ENCODE measurements around the gene MOB3C.

Gene MOB3C

DNA sequence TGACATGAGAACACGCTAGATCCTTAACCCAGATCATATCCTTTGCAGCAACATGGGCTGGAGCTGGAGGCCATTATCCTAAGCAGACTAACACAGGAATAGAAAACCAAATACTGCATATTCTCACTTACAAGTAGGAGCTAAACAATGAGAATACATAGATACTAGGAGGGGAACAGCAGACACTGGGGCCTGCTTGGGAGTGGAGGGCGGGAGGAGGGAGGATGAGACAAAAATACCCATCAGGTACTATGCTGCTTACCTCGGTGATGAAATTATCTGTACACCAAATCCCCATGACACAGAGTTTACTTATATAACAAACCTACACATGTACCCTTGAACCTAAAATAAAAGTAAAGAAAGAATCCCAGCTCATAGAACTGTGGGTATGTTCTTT, 1.2 kb upstream of the MOB3C start:
- no peak for DNase-seq (ENCODE audit: low spot score)
- TF ChIP-seq, protein P1, sequence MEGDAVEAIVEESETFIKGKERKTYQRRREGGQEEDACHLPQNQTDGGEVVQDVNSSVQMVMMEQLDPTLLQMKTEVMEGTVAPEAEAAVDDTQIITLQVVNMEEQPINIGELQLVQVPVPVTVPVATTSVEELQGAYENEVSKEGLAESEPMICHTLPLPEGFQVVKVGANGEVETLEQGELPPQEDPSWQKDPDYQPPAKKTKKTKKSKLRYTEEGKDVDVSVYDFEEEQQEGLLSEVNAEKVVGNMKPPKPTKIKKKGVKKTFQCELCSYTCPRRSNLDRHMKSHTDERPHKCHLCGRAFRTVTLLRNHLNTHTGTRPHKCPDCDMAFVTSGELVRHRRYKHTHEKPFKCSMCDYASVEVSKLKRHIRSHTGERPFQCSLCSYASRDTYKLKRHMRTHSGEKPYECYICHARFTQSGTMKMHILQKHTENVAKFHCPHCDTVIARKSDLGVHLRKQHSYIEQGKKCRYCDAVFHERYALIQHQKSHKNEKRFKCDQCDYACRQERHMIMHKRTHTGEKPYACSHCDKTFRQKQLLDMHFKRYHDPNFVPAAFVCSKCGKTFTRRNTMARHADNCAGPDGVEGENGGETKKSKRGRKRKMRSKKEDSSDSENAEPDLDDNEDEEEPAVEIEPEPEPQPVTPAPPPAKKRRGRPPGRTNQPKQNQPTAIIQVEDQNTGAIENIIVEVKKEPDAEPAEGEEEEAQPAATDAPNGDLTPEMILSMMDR (IDR thresholded peaks at IDR 0.05; ENCODE audit: extremely low read depth, missing control alignments) = no peak

- TF ChIP-seq, protein P1 (IDR thresholded peaks at IDR 0.05; ENCODE audit: extremely low read depth, missing control alignments) = no peak
- no peak for DNase-seq (ENCODE audit: low spot score)
Measured at GRCh38 chr1:46617108-46617800, 643 bp upstream of the MOB3C start.

GRCh38 chr1:46615735-46616134, 876 bp downstream of the MOB3C start:
- no peak for DNase-seq (ENCODE audit: low spot score)
- TF ChIP-seq, protein P1 (IDR thresholded peaks at IDR 0.05; ENCODE audit: extremely low read depth, missing control alignments) = no peak

DNA sequence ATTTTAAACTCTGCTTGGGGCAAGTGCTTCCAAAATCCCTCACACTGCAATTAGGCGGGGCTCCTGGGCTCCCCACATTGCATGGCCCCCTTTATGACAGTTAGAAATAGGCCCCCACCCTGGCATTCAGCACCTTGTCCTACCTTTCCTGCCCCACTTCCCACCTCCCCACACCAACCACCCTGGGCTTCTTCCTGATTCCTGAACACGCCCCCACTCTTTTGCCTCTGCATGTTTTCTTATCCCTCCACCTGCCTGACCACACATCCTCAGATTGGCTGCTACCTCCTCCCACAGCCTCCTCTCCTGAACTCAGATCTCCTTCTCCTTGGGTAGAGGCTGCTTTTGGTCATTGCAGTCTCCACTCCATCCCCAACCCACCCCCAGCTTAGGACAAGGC, 1.5 kb downstream of the MOB3C start:
- DNase-seq (ENCODE audit: low spot score) = no peak
- TF ChIP-seq, protein P1 (IDR thresholded peaks at IDR 0.05; ENCODE audit: extremely low read depth, missing control alignments) = no peak

DNA sequence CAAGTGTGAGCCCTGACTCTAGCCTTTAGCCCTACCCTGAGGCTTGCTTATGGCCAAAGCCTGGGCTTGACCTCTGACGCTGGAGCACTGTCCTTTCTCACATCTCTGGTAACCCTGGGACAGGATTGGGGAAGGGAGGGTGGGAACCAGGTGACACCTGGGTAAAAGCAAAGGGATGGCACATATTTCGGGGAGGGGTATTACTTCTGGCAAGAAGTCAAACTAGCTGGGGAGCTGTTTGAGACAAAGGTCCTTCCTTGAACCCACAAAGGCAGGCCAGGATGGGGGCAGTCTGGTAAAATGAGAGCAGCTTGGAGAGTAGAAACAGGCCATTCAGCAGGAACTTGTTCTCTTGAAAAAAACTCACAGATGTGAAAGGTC, 2.0 kb downstream of the MOB3C start:
- DNase-seq (ENCODE audit: low spot score) = no peak
- TF ChIP-seq, protein P1 (IDR thresholded peaks at IDR 0.05; ENCODE audit: extremely low read depth, missing control alignments) = no peak

GRCh38 chr1:46613661-46614603, 2.7 kb downstream of the MOB3C start:
- peak; percentile 82 for DNase-seq (ENCODE audit: low spot score)
- TF ChIP-seq, protein P1 (IDR thresholded peaks at IDR 0.05; ENCODE audit: extremely low read depth, missing control alignments) = no peak
